CD4-positive, alpha-beta memory T cell (primary cell): Measurements from ENCODE around the gene SLC22A23. TPM values are rescaled to one million over a fixed set of nuclear protein-coding genes. Genes with fewer than 3 reads are reported as not detected.

Experiments used
- CTCF ChIA-PET: fragments of 350-600 bp; sonication (Branson Sonifier 250); formaldehyde crosslinking; loops from one replicate; lab custom pipeline; 2021; ENCODE audit warnings: inconsistent platforms; ENCODE audit not compliant: partially characterized antibody; lab: Charles Lee
- POLR2A ChIA-PET: fragments of 350-600 bp; sonication (Branson Sonifier 250); formaldehyde crosslinking; loops from one replicate; lab custom pipeline; 2021; ENCODE audit not compliant: partially characterized antibody; lab: Charles Lee
- DNase-seq, 5 donors: peaks; one replicate each; pipeline versions ENCODE4 v3.0.0 to v3.0.0-alpha.2; 2020 to 2022; ENCODE audit warnings: mixed read lengths in 1 of 5
- H3K27ac ChIP-seq: one replicate; pipeline ENCODE4 v1.7.0; 2013; ENCODE audit warnings: low read depth, low read length
- H3K27me3 ChIP-seq: 2 replicates; pipeline ENCODE4 v1.7.0; 2013; ENCODE audit warnings: mild to moderate bottlenecking, low read length, moderate library complexity; ENCODE audit not compliant: insufficient read depth
- H3K36me3 ChIP-seq: 2 replicates; pipeline ENCODE4 v1.7.0; 2013; ENCODE audit warnings: mild to moderate bottlenecking, low read length, moderate library complexity; ENCODE audit not compliant: insufficient read depth
- H3K4me1 ChIP-seq: 2 replicates; pipeline ENCODE4 v1.7.0; 2013; ENCODE audit warnings: mild to moderate bottlenecking, low read length, moderate library complexity; ENCODE audit not compliant: insufficient read depth
- H3K4me3 ChIP-seq, 2 donors: one replicate each; pipeline ENCODE4 v1.7.0; 2013; ENCODE audit warnings: low read length in 2 of 2, mild to moderate bottlenecking in 1 of 2
- H3K9me3 ChIP-seq, 2 donors: one replicate each; pipeline ENCODE4 v1.7.0; 2013; ENCODE audit warnings: low read length in 2 of 2, control low read depth in 1 of 2; ENCODE audit not compliant: control insufficient read depth in 1 of 2
- H3K27ac Mint-ChIP-seq, 7 donors: one replicate each; pipeline ENCODE4 v1.8.0; 2020 to 2021; ENCODE audit warnings: mixed read lengths in 7 of 7, mild to moderate bottlenecking in 6 of 7, inconsistent platforms in 3 of 7, moderate library complexity in 3 of 7
- H3K27me3 Mint-ChIP-seq, 2 donors: one replicate each; pipeline ENCODE4 v1.8.0; 2020 to 2021; ENCODE audit warnings: mixed read lengths in 2 of 2
- H3K36me3 Mint-ChIP-seq, 2 donors: one replicate each; pipeline ENCODE4 v1.8.0; 2020 to 2021; ENCODE audit warnings: mixed read lengths in 2 of 2, inconsistent platforms in 1 of 2, mild to moderate bottlenecking in 1 of 2
- H3K4me1 Mint-ChIP-seq, 4 donors: one replicate each; pipeline ENCODE4 v1.8.0; 2020 to 2021; ENCODE audit warnings: mixed read lengths in 4 of 4, mild to moderate bottlenecking in 1 of 4
- H3K4me3 Mint-ChIP-seq, 8 donors: one replicate each; pipeline ENCODE4 v1.8.0; 2020 to 2021; ENCODE audit warnings: mixed read lengths in 8 of 8, mild to moderate bottlenecking in 7 of 8, moderate library complexity in 6 of 8, inconsistent platforms in 3 of 8
- H3K9me3 Mint-ChIP-seq, 8 donors: one replicate each; pipeline ENCODE4 v1.8.0; 2020 to 2021; ENCODE audit warnings: mixed read lengths in 8 of 8, mild to moderate bottlenecking in 5 of 8, inconsistent platforms in 3 of 8, moderate library complexity in 1 of 8
- intact Hi-C: fragments of 100-400 bp; cut with micrococcal nuclease; formaldehyde crosslinking; loops from one replicate; pipeline ENCODE4 v1.15.1; 2023
- polyA plus RNA-seq, 2 donors: library from polyadenylated mRNA; unstranded; fragments of 300-500 nt; fragmentation: Illumina TruSeq; gene quantifications; one replicate each; pipeline ENCODE4 v1.2.3, GENCODE V29; 2021
- total RNA-seq, 2 experiments: library from RNA; stranded (reverse); gene quantifications; one replicate each; pipeline ENCODE4 v1.2.3, GENCODE V29; 2021

Gene SLC22A23
- total and polyA plus RNA-seq, 4 experiments from 2014 or later = 0.32 to 12.5 (median 5.7) TPM

DNA sequence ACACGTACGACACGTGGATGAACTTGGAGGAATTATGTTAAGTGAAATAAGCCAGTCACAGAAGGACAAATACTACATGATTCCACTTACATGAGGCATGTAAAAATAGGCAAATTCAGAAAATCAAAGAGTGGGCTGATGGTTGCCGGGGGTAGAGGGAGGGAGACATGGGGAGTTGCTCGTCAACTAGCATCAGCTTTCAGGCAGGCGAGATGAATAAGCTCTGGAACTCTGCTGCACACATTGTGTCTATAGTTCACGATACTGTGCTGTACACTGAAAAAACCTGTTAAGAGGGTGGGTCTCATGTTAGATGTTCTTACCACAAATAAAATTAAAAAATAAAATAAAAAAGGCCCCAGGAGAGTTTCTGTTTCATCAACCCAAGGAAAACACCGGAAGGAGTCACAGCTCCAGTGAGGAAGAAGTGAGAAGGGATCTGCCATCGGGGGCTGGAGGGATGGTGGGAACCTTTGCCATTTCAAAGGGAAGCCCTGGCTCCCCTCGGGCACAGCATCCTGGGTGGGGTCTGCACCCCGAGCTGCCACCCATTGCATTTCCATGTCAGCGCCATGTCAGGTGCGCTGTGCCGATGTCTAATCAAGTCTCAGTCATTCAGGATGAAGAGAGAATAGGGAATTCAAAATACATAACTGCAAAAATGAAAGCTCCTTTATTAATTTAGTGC is 98.3 kb downstream of the SLC22A23 start:
- H3K4me3 Mint-ChIP-seq = peak overlapping the region in 1 of 8 donors; percentile 26
- no peaks in the 10 kb centered on the region for H3K36me3 ChIP-seq
- no peak overlapping the region for H3K4me3 ChIP-seq
- H3K9me3 ChIP-seq = no peaks in the 10 kb centered on the region
- ChIA-PET CTCF (interaction anchor here (0.6 to 1.0 kb wide), 2 partner anchors 79 to 201 kb away, joined by 3 read pairs; partner anchors contain the start of gene TUBB2A), POLR2A (interaction anchor here (0.9 kb wide), 1 partner anchor 12 kb away, joined by 4 read pairs; no protein-coding TSS in a partner anchor)
- intact Hi-C loops = loop anchor here (5.0 to 10.0 kb wide), 6 partner anchors 81 to 1904 kb away; partner anchors contain the start of genes CDYL, ECI2, FAM50B and FARS2
- H3K36me3 Mint-ChIP-seq = peaks cover 0 to 3% of the 10 kb centered on the region in 2 donors
- no peaks in the 10 kb centered on the region for H3K27me3 ChIP-seq
- no peak for DNase-seq
- H3K9me3 Mint-ChIP-seq = peaks cover 0 to 5% (median 0%) of the 10 kb centered on the region in 8 donors
- peaks cover 34% of the 10 kb centered on the region for H3K4me1 ChIP-seq
- H3K4me1 Mint-ChIP-seq = peaks cover 30 to 43% (median 36%) of the 10 kb centered on the region in 4 donors
- H3K27ac ChIP-seq = no peak overlapping the region
- H3K27ac Mint-ChIP-seq = peak overlapping the region in 4 of 7 donors; percentile 1 to 96 (median 48)
- peaks cover 1 to 2% of the 10 kb centered on the region in 2 donors for H3K27me3 Mint-ChIP-seq

DNA sequence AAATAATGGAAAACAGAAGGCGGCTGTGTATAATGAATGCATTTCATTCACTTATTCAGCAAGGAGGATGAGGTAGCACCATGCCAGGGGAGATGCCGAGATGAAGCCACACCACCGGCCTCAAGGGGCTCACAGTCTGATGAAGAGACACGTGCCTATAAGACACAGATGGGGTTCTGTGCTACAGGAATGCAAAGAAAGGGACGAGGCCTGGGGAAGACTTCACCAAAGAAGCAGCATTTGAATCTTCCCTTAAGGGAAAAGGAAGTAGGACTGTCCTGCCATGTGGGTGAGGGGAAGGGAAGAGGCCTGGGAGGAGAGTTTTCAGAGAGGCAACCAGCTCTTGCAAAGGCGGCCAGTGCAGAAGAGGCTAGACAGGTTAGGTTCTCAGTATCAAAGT is 99.2 kb downstream of the SLC22A23 start:
- H3K36me3 ChIP-seq = no peaks in the 10 kb centered on the region
- H3K27me3 Mint-ChIP-seq = peaks cover 1 to 2% of the 10 kb centered on the region in 2 donors
- no peaks in the 10 kb centered on the region for H3K27me3 ChIP-seq
- H3K9me3 Mint-ChIP-seq = peaks cover 0 to 5% (median 0%) of the 10 kb centered on the region in 8 donors
- no peaks in the 10 kb centered on the region for H3K9me3 ChIP-seq
- peaks cover 30 to 47% (median 40%) of the 10 kb centered on the region in 4 donors for H3K4me1 Mint-ChIP-seq
- no peak overlapping the region for H3K4me3 Mint-ChIP-seq
- H3K36me3 Mint-ChIP-seq = peaks cover 0 to 3% of the 10 kb centered on the region in 2 donors
- no peak overlapping the region for H3K4me3 ChIP-seq
- peaks cover 36% of the 10 kb centered on the region for H3K4me1 ChIP-seq
- H3K27ac ChIP-seq = no peak overlapping the region
- no peak for DNase-seq
- H3K27ac Mint-ChIP-seq = peak overlapping the region in 2 of 7 donors; percentile 54 to 96
- POLR2A ChIA-PET = no interaction called here
- CTCF ChIA-PET = no interaction called here
- intact Hi-C loops = loop anchor here (2.0 to 10.0 kb wide), 8 partner anchors 80 to 1905 kb away; partner anchors contain the start of genes CDYL, ECI2, FAM50B and FARS2

DNA sequence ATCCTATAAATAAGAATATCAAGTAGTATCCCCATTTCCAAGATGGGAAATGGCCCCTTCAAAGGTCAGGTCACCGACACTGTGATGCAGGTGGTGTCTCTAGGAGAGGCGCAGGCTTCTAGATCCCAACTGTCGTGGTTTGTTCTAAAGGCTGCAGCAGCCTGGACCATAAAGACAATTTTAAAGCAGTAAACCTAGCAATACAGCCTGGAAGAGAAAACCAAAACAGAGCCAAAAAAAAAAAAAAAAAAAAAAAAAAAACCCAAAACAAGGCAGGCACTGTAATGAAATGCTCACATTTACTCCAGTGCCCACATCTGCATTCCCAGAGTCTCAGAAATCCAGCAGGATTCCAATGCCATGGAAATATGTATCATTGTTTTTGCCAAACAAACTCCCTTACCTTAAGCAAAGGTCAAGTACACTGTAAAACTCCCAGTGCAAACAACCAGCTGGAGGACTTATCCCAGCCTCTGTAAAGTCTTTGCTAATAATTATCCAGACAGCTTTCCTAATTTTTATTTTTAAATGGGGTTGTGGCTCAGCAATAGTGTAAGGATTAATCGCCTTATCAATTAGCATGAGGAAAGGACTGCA is 99.9 kb downstream of the SLC22A23 start:
- no peaks in the 10 kb centered on the region for H3K9me3 ChIP-seq
- no peaks in the 10 kb centered on the region for H3K27me3 ChIP-seq
- POLR2A ChIA-PET = interaction anchor here (0.8 to 1.4 kb wide), 3 partner anchors 8 to 367 kb away, joined by 3 to 5 read pairs (median 3); no protein-coding TSS in a partner anchor
- peak overlapping the region in 1 of 2 donors; percentile 59 for H3K4me3 ChIP-seq
- Mint-ChIP-seq H3K36me3 (peaks cover 0 to 3% of the 10 kb centered on the region in 2 donors), H3K27ac (peak overlapping the region; percentile 94 to 97 (median 96)), H3K9me3 (peaks cover 0 to 5% (median 0%) of the 10 kb centered on the region in 8 donors), H3K4me1 (peaks cover 33 to 53% (median 42%) of the 10 kb centered on the region in 4 donors), H3K4me3 (peak overlapping the region; percentile 86 to 93 (median 88)), H3K27me3 (peaks cover 1 to 2% of the 10 kb centered on the region in 2 donors)
- peaks cover 36% of the 10 kb centered on the region for H3K4me1 ChIP-seq
- no peak for DNase-seq
- CTCF ChIA-PET = no interaction called here
- H3K36me3 ChIP-seq = no peaks in the 10 kb centered on the region
- intact Hi-C loops = loop anchor here (1.0 to 10.0 kb wide), 11 partner anchors 13 to 1905 kb away; partner anchors contain the start of genes CDYL, ECI2, FAM50B and FARS2
- H3K27ac ChIP-seq = peak overlapping the region; percentile 57

DNA sequence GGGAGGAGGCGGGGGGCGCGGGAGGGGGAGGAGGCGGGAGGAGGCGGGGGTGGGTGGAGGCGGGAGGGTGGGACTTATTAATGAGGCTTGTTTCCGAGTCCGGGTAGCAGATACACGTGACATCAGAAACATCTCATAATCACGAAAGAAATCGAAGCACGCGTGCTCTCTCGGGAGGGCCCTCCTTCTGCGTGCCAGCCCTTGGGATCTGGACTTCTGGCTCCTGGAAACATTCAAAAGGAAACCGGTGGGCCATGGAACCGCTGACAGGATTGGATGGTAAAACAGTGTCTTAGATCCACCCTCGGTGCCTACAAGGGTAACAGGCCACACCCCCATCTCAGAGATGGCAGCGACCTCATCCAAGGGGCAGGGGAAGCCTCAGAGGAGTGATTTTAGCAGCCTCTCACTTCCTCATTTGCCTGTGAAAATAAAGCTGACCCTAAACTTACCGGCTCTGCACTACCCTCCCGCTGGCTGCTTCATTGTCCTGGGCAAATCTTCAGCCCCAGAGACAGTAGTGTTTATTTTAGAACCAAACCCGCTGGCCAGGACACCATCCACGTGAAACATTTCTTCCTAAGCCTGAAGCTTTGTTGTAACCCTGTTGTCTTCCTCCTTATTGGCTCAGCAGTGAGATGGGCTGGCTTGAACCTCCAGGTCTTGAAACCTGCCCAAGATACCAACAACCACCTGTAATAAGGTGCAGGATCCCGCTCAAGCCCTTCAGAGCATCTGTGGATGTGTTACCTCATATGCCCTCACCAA is 100.6 kb downstream of the SLC22A23 start:
- Mint-ChIP-seq H3K4me1 (peaks cover 33 to 58% (median 42%) of the 10 kb centered on the region in 4 donors), H3K9me3 (peaks cover 0 to 5% (median 0%) of the 10 kb centered on the region in 8 donors), H3K36me3 (peaks cover 0 to 3% of the 10 kb centered on the region in 2 donors), H3K4me3 (peak overlapping the region; percentile 86 to 93 (median 88)), H3K27ac (peak overlapping the region; percentile 94 to 98 (median 97)), H3K27me3 (peaks cover 1 to 4% of the 10 kb centered on the region in 2 donors)
- intact Hi-C loops = loop anchor here (1.0 to 10.0 kb wide), 11 partner anchors 14 to 1906 kb away; partner anchors contain the start of genes CDYL, ECI2, FAM50B and FARS2
- Histone ChIP-seq H3K9me3 (no peaks in the 10 kb centered on the region), H3K27me3 (no peaks in the 10 kb centered on the region), H3K27ac (peak overlapping the region; percentile 57), H3K4me3 (peak overlapping the region; percentile 14 to 59), H3K36me3 (no peaks in the 10 kb centered on the region), H3K4me1 (peaks cover 36% of the 10 kb centered on the region)
- ChIA-PET POLR2A (interaction anchor here (0.8 to 1.8 kb wide), 7 partner anchors 9 to 779 kb away, joined by 3 to 8 read pairs (median 3); partner anchors contain the start of genes ECI2 and WRNIP1), CTCF (no interaction called here)
- DNase-seq = peak; percentile 65 to 84 (median 78)

DNA sequence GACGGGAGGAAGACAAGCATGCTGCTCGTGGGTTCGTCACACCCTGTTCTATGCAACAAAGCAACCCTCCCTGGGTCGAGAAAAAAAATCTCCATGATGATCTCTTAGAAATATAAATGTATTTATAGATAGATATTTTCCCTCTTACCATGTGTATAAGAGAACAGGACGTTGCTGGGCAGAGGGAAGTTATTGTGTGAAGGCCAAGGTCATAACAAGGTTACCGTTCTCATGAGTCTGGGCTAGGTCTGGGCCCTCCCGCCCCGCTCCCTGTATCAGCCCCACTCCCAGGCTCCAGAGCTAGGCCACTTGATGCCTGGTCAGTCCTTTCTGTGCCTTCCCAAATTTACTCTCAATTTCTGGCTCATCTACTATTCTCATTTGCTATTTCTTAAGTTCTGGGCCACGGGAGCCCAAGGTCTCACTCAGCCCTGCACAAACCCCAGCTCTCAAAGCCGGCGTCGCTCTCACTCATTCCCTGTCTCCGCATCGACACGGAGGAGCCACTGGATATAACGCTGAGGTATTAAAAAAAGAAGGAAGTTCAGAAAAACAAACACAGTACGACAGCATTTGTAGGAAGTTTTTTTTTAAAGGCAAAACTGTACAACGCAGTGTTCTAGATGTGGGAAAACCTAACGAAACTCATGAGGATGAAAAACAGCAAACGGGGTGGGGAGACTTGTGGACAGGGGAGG is 101.3 kb downstream of the SLC22A23 start:
- Mint-ChIP-seq H3K4me3 (peak overlapping the region; percentile 86 to 93 (median 89)), H3K36me3 (peaks cover 0 to 3% of the 10 kb centered on the region in 2 donors), H3K4me1 (peaks cover 33 to 58% (median 42%) of the 10 kb centered on the region in 4 donors), H3K27ac (peak overlapping the region; percentile 94 to 99 (median 98)), H3K27me3 (peaks cover 1 to 4% of the 10 kb centered on the region in 2 donors), H3K9me3 (peaks cover 0 to 5% (median 0%) of the 10 kb centered on the region in 8 donors)
- ChIA-PET CTCF (interaction anchor here (1.0 to 1.2 kb wide), 3 partner anchors 15 to 666 kb away, joined by 3 to 4 read pairs (median 3); a partner anchor contains a TSS), POLR2A (interaction anchor here (0.8 to 1.8 kb wide), 7 partner anchors 15 to 780 kb away, joined by 3 to 8 read pairs (median 4); partner anchors contain the start of genes ECI2, FAM50B and WRNIP1)
- Histone ChIP-seq H3K36me3 (no peaks in the 10 kb centered on the region), H3K27ac (peak overlapping the region; percentile 61), H3K27me3 (no peaks in the 10 kb centered on the region), H3K9me3 (no peaks in the 10 kb centered on the region), H3K4me1 (peaks cover 36% of the 10 kb centered on the region), H3K4me3 (peak overlapping the region in 1 of 2 donors; percentile 0)
- intact Hi-C loops = loop anchor here (1.0 to 10.0 kb wide), 12 partner anchors 15 to 1907 kb away; partner anchors contain the start of genes BPHL, CDYL, ECI2 and FAM50B
- DNase-seq = peak; percentile 57 to 69 (median 61)
